ENCODE results near the gene SCRN1.

Gene SCRN1, protein sequence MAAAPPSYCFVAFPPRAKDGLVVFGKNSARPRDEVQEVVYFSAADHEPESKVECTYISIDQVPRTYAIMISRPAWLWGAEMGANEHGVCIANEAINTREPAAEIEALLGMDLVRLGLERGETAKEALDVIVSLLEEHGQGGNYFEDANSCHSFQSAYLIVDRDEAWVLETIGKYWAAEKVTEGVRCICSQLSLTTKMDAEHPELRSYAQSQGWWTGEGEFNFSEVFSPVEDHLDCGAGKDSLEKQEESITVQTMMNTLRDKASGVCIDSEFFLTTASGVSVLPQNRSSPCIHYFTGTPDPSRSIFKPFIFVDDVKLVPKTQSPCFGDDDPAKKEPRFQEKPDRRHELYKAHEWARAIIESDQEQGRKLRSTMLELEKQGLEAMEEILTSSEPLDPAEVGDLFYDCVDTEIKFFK

DNA sequence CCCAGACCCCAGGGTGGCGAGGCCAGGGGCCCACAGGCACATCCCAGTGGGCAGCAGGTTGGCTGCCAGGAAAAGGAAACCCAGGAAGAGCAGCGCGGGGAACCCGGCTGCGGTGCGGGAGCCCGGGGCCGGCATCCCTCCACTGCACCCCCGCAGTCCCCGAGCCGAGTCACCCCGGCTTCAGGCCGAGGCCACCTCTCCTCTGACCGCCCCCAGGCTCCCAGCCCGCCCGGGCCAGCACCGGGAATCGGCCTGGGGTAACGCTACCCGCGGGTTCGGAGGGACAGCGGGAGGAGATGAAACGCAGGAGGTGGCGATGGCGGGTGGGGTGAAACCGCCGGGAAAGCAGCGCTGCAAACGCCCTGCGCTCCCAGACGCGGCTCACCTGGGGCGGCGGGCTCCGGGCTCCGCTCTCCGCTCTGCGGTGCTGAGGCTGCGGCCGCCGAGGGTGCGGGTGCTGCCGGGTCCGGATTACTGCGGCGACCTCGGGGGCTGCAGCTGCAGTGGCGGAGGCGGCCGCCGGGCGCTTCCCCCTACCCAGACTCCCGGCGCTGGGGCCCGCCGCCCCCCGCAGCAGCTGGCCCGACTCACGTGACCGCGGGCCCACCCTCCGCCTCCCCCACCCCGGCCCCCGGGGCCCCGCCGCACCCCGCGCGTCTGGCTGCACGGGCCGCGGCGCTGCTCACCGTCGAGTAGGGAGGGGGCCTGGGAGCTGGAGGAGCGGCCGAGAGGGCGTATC, at the start of gene SCRN1:
Gene SCRN1 (minus strand): TSS at position 545 of the 739 bp plus-strand sequence. CDS start 20,734 bp downstream, outside the sequence.
- peak; percentile 14 for DNase-seq

DNA sequence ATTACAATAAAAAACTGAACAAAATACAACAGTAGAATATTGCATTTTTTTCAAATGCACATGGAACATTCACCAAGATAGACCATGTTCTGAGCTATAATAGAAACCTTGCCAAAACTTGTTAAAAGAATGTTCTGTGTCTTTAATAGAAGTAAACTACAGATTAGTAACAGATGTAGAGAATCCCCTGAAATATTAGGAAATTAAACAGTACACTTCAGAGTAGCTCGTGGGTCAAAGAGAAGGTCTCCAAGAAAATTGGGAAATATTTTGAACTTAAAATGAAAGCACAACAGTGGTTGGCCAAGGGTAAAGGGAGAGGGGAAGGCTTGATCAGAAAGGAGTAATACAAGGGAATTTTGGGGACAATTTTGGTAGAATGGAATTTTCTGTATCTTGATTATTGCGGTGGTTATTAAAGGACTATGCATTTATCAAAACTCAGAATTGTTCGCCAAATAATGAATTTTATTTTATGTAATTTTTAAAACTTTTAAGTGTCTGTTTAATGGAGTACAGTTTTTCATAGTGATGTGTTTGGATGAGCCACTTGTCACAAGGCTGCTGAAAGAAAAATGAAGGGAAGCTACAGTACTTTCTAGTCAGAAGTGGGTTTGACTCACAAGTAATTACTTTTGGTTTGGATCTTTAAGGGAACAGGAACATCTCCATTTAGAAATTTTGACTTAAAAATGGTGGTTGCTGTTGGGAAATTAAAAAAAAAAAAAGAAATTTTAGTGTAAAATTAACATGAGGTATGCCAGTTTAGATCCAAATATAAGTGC, 48.8 kb upstream of the SCRN1 start:
- DNase-seq = no peak

DNA sequence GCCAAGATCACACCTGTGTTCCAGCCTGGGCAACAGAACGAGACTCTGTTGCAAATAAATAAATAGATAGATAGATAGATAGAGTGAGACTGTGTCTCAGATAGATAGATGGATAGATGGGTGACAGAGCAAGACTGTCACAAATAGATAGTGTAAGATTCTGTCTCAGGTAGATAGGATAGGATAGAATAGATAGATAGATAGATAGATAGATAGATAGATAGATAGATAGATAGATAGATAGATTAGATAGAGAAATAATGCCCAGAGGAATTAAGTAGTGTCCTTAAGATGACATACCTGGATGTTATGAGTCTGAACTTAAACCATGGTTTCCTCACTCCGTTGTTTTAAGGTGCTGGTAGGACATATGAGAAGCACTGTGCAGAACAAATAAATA, 46.6 kb upstream of the SCRN1 start:
- no peak for DNase-seq

DNA sequence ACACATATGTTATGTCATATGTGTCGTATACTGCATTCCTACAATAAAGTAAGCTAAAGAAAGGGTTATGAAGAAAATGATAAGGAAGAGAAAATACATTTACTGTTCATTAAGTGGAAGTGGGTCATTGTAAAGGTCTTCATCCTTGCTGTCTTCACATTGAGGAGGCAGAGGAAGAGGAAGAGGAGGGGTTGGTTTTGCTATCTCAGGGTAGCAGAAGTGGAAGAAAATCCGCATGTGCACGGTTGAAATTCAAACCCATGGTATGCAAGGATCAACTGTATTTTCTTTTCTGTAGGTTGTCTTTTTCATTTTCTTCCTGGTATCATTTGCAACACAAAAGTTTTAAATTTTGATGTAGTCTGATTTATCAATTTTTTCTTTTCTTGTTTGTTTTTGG, 44.9 kb upstream of the SCRN1 start:
- no peak for DNase-seq

DNA sequence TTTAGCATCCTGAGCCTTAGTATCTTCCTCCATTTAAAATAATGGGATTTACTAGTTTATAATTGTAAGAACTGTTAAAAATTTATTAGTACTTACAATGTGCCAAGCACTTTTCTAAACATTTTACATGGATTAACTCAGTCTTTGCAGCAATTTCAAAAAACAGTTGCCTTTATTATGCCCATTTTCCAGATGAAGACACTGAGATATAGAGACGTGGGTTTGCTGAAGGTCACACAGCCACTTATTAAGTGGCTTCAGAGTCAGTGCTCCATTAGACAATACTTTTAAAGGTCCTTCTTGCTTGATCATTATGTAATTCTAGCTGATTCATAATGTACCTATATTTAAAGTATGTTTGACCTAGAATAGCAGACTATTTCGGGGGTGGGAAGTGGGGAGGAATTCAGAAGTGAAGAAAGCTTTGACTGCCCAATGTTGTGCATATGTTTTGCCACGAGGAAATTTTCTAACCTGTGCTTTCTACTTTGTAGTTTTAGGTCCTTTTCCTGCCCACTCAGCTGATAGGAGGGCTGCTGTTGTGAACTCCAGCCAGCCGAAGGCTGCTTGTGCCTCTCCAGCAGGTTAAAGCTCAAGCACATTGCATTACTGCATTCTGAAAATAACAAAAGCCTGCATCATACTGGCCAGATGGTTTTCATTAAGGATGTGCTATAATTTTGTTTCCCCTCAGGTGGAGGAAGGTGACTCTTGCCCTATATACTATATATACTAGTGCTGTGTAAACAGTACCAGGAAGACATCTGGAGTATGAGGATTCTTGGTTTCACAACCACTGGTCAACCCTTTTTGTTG, 42.9 kb upstream of the SCRN1 start:
- no peak for DNase-seq

DNA sequence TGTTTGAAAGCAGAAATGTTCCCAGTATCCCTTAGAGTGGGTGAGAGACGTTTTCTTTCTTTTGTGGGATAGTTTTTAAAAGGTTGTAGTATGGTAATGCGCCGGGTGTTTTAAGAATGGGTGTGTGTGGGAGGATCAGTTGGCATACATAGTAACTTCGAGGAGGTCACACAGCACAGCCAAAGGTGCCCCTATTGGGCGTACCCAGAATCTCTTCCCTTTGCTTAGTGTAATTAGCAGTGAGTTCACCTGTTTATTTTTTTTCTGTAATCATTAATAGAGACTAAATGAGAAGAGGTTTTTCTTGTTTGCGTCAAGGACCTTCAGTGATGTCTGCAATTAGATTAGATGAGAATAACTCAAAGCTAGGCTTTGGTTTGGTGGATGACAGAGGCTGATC, 40.1 kb upstream of the SCRN1 start:
- no peak for DNase-seq

DNA sequence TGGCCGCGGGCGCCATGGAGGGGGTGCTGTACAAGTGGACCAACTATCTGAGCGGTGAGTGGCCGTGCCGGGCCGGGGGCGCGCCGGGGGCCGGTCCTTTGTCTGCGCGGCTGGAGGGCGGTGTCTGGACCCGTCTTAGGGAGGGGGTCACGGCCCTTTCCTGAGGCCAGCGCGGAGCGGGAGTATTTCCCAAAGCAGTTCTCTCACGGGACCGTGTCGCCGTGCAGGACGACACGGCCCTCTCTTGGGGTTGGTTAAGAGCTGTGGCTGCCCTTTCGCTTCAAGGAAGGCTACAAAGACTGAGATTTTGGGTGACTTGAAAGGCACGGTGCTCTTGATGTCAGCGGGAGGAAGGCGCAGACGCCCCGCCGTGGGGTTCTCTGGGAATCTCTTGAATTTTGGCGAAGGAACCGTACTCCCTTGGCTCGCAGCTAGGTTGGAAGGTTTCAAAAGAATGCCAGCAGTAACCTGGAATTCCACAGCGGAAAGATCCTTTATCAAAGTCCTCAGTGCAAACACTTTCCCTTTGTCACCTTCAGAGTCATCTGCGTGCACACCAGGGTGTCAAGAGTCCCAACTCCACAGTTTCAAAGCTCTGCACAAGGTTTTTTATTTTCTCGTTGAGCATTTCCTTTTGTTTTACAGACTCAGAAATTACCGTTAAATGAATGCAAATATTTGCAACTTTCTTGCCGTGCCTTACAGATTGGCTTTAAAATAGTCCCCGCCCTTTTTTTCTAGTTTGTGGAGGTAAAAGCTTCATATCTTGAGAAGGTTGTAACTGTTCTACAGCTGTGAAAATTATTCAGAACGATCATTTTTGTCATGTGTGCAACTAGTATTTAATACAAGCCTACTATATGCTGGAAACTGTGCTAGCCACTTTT, 39.4 kb upstream of the SCRN1 start:
- no peak for DNase-seq

DNA sequence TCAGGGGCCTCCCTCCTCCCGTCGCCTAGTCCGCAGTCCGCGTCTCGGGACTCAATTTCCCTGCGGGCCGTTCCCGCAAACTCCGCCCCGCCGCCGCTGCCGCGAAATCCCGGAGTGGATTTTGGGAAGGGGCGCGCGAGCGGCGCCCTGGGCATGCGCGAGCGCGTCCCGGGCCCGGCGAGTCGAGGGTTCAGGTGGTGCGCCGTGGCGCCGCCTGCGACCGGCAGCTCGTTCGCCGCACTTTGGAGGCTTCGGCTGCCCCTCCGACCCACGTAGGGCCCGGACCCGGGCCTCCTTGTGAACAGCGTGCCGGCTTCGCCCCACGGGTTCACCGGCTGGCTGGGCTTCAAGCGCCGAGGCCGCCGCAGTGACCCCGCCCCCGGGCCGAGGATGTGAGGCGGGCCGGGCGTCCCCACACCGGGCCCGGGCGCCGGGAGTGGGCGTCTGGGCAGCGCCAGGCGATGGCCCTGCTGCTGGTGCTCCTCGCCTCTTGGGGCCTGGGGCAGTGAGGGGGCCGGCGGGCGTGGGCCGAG, 38.7 kb upstream of the SCRN1 start, which contains the start of gene PLEKHA8:
Gene PLEKHA8 (plus strand): TSS at position 197 of the 533 bp plus-strand sequence. CDS start 351 bp downstream, outside the sequence.
- DNase-seq = peak; percentile 80

DNA sequence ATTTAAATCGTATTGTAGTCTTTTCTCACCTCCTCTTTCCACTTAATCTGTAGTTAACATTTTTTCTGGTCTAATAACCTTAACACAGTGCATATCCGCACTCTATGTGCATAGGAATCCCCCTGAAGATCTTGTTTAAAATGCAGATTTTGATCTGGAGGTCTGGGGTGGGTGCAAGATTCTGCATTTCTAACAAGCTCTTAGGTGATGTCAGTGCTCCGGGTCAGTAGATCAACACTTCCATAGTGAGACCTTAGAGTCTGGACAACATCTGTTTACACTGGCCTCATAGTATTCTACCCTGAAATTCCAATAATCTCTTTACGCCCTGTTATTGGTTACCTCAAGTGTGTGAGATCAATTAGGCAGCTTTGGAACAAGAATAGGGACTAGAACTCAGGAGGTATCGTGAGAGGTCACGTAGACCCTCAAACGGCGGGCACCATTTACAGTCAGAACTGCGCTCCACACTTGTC, 38.2 kb upstream of the SCRN1 start:
- DNase-seq = no peak

DNA sequence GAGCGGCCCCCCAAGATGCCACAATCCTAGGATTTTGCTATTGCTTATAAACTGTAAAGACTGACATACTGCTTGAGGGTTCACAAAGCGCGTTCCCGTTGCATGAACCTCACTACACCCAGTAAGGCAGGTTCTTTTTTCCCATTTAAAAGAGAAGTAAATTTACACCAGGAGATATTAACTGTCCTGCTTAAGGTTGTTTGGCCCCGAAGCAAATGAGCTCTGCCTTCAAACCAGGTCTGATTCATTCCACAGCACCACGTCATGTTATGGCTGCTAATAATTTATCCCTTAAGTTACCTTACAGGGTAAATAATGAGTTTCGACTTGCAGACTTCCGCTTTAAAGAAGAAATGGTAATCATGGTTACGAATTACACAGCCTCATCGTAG, 37.5 kb upstream of the SCRN1 start:
- DNase-seq = no peak

DNA sequence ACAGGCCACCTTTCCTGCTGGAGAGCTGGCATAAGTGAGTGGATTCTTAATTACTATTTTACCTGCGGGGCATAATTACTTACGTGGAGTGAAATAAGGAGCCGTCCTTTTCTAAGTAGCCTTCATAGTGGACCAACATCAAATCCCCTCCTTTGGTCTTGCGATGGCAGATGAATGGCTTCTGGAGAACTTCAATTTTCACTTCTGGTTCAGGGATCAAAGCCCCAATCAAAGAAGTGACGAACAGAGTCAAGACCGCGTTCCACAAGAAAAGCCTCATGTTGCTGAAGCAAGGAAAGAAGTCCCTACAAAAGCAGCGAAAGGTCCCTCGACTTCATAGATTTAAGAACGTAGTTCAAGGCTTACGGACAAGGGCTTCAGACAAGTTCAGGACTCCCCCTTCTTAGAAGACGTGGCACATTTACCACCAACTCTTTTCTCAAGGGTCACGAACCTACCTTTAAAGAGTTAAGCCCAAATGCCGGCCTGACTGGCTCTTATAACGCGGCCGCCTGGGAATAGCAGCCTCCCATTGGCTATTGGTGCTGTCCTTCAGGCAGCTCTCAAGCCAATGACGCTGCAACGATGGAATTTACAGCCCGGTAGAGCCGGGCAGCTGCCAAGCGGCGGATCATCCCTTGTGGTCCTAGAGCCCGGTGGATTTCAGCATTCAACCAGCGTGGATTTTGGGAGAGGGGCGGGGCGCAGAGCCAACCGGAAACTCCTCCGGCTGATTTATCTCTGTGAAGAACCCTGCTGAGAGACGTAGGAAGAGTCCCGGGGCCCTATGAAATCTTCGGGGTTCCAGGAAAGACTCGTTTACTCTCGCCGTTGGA, 36.8 kb upstream of the SCRN1 start, which contains the start of gene FKBP14:
Gene FKBP14 (minus strand): TSS at position 474 of the 836 bp plus-strand sequence. CDS start 194 bp downstream, at position 280.
- DNase-seq = peak; percentile 96

DNA sequence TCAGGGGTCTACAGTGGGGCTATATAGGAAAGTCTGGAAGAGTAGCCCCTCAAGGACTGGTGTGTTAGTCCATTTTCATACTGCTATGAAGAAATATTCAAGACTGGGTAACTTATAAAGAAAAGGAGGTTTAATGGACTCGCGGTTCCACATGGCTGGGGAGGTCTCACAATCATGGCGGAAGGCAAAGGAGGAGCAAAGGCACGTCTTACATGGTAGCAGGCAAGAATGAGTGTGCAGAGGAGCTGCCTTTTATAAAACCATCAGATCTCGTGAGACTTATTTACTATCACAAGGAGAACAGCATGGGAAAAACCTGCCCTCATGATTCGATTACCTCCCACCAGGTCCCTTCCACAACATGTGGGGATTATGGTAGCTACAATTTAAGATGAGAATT, 33.9 kb upstream of the SCRN1 start:
- DNase-seq = no peak

DNA sequence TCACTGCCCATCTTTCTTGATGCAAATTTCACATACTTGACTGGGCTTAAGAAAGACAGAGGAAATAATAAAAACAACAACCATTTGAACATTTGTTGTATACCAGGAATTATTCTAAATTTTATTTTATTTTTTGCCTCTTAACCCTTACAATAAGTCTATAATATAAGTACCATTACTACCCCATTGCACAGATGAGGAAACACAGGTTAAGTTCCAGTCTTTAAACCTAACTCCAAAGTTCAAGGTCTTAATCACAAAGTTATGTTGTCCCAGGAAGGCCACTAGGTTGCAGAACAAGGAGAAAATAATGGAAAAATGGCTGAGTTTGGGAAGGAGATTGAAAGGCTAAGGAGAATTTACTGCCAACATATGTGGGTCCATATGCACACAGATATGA, 33.4 kb upstream of the SCRN1 start:
- no peak for DNase-seq

DNA sequence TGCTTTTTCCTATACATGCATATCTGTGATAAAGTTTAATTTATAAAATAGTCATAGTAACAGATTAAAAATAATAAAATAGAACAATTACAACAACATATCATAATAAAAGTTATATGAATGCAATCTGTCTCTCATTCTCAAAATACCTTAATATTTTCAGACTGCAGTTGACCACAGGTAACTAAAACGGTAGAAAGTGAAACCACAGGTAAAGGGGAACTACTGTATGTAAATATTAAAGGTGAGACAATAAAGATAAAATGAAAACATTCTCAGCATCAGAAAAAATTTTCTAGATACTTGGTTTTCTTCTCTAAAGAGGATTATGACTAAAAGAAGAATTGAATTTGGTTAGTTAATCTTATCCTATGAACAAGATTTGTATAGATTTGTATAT, 30.9 kb upstream of the SCRN1 start:
- no peak for DNase-seq

DNA sequence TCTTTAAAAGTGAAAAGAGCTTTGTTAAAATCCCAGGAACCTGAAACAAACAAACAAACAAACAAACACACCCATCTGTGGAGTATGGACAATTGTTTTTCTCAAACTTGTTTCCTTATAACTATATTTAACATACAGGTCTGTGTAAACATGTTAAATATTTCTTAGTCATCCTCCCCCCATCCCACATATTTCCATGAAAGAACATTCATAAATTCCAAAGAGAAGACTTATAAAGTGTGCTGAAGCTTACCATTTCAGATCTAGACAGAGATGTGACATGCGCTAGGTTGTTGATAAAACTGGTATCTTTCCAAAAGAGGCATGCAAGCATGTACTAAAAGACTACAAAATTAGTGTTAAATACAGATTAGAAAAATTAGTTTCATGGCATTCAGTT, 30.4 kb upstream of the SCRN1 start:
- no peak for DNase-seq

DNA sequence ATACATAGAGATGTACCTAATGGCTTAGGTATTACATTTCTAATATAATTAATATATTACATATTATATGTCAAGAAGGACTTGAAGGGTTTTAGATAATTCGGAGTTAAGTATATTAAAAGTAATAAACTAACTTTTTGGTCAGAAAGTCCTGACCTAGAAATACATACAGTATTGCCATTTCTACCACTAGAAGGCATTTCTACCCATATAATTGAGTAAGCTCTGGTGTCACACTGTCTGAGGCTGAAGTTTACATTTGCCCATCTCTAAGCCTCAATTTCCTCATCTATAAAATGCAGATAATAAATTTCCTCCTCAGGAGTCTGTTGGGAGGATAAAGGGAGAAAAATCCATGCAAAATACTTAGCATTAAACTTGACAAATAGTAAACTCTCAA, 29.8 kb upstream of the SCRN1 start:
- DNase-seq = no peak

DNA sequence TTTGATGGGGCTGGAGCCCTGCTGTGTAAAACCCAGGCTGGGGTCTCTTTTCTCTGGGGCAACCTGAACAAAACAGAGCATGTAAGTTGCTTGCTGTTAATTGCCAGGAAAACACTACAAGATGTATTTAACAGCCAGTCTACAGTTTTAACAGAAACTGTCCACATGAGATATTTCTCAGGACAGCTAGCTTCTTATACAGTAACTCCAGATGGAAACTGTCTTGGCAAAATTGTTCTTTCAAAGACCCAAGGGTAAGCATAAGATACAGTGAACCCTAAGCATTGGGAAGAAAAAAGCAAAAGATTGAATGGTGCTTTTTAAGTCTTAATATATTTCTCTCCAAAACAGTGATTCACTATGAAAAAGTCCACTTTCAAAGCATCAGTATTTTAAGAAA, 28.9 kb upstream of the SCRN1 start:
- no peak for DNase-seq

DNA sequence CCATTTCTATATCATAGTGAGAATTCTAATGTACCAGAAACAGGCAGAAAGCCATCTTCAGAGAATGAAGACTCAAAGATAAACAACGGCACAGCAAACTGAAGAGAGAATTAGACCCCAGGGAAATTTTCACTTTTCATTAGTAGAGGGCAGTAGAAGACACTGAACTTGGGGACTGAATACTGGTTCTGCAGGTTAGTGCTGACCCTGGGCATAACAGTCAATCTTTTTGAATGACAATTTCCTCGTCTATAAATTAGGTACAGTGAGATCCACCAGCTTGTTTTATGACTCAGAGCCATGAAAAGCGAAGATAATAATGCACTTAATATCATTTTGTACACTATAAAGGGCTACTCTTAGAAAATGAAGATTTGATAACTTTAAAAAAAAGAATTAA, 23.2 kb upstream of the SCRN1 start:
- DNase-seq = no peak

DNA sequence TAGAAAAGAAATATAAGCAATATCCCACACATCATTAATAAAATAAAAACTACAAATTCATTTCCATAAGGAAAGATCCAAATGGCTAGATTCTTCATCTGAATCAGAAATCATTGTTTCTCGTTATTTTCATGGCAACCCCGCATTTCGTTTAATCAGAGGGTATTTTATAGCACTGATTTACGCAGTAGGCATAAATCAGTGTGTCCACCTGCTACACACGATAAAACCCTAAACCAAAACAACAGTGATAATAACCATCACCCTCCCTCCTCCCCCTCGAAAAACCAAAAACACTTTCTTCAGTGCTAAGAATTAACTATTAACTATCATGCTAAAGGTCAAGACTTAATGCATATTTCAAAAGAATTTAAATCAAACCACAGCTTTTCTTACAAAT, 20.4 kb upstream of the SCRN1 start:
- DNase-seq = no peak

DNA sequence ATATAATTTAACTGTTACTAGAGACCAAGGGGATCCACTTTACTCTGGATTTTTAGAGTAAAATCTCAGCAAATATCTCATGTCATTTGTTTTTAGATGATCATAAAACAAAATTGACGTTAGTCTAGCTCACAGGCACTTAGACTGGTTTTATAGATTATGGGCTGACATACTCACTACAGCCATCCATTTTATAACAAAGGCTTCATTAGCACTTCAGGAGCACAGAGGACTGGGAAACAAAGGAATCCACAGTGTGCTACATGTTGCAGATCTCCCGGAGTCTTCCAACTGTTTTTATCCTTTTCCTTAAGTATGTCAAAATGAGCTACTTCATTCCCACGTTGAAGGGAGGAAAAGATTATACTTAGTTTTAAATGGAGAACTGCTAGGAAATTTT, 15.9 kb upstream of the SCRN1 start:
- DNase-seq = no peak

Data from NCI-H1048 (cell line).